HUES64 (cell line): ENCODE measurements around the gene MISP.

ENCODE experiments used
- H3K27ac ChIP-seq: 2 replicates; pipeline ENCODE4 v1.7.0; 2013; ENCODE audit warnings: low read depth, low read length, inconsistent platforms
- H3K27me3 ChIP-seq: 2 replicates; pipeline ENCODE4 v1.6.1; 2013; ENCODE audit warnings: mild to moderate bottlenecking, low read length; ENCODE audit not compliant: insufficient read depth
- H3K36me3 ChIP-seq: 2 replicates; pipeline ENCODE4 v1.6.1; 2013; ENCODE audit warnings: mild to moderate bottlenecking, low read length; ENCODE audit not compliant: insufficient read depth
- H3K4me1 ChIP-seq: 2 replicates; pipeline ENCODE4 v1.6.1; 2013; ENCODE audit warnings: mild to moderate bottlenecking, low read length, moderate library complexity; ENCODE audit not compliant: insufficient read depth
- H3K4me3 ChIP-seq: 2 replicates; pipeline ENCODE4 v1.5.1; 2013; ENCODE audit warnings: mild to moderate bottlenecking, low read length, moderate library complexity
- H3K9ac ChIP-seq: 2 replicates; pipeline ENCODE4 v1.6.1; 2013; ENCODE audit warnings: mild to moderate bottlenecking, low read depth, low read length
- H3K9me3 ChIP-seq: 2 replicates; pipeline ENCODE4 v1.6.1; 2013; ENCODE audit warnings: low read depth, low read length; ENCODE audit not compliant: insufficient read depth
- WGBS: fragments of 150-250, 120-280 bp; methylation state at CpG from one replicate; pipeline ENCODE4 v1.1.7; 2013; ENCODE audit warnings: missing lambda C conversion rate; 5-methylcytosine and 5-hydroxymethylcytosine counted together

Gene MISP

GRCh38 chr19:782185-782877, 31.4 kb downstream of the MISP start:
- H3K27me3 ChIP-seq = no peaks in the 10 kb centered on the region
- H3K4me3 ChIP-seq = peak overlapping the region; percentile 37

GRCh38 chr19:782878-783668, 32.2 kb downstream of the MISP start:
- Histone ChIP-seq H3K27ac (peak overlapping the region; percentile 95), H3K27me3 (no peaks in the 10 kb centered on the region), H3K4me3 (peak overlapping the region; percentile 37), H3K4me1 (peaks cover 15% of the 10 kb centered on the region), H3K9me3 (no peaks in the 10 kb centered on the region), H3K9ac (peak overlapping the region; percentile 67), H3K36me3 (no peaks in the 10 kb centered on the region)
- WGBS = 64% methylated on average over 29 of the region's 30 CpGs

More at GRCh38 chr19:782185-782877, 31.4 kb downstream of the MISP start:
- Histone ChIP-seq H3K4me1 (peaks cover 15% of the 10 kb centered on the region), H3K9me3 (no peaks in the 10 kb centered on the region), H3K9ac (peak overlapping the region; percentile 72), H3K36me3 (no peaks in the 10 kb centered on the region), H3K27ac (peak overlapping the region; percentile 95)
- WGBS = 7% methylated on average over 27 of the region's 29 CpGs

- WGBS = 93% methylated on average over 13 of the region's 13 CpGs
- peaks cover 26% of the 10 kb centered on the region for H3K4me1 ChIP-seq
- H3K27me3 ChIP-seq = no peaks in the 10 kb centered on the region
- no peak overlapping the region for H3K27ac ChIP-seq
- no peak overlapping the region for H3K9ac ChIP-seq
- no peaks in the 10 kb centered on the region for H3K9me3 ChIP-seq
- H3K36me3 ChIP-seq = no peaks in the 10 kb centered on the region
- H3K4me3 ChIP-seq = no peak overlapping the region
Observed at GRCh38 chr19:784541-784940, 33.6 kb downstream of the MISP start.

GRCh38 chr19:787536-787935, 36.6 kb downstream of the MISP start:
- no peak overlapping the region for H3K27ac ChIP-seq
- no peak overlapping the region for H3K4me3 ChIP-seq
- no peak overlapping the region for H3K9ac ChIP-seq
- no peaks in the 10 kb centered on the region for H3K36me3 ChIP-seq
- H3K4me1 ChIP-seq = peaks cover 23% of the 10 kb centered on the region
- 90% methylated on average over 16 of the region's 16 CpGs for WGBS
- H3K9me3 ChIP-seq = no peaks in the 10 kb centered on the region
- no peaks in the 10 kb centered on the region for H3K27me3 ChIP-seq

- H3K4me3 ChIP-seq = no peak overlapping the region
- H3K9ac ChIP-seq = peak overlapping the region; percentile 52; the same call in 1 of the 2 replicates
- H3K4me1 ChIP-seq = peaks cover 14% of the 10 kb centered on the region
- no peaks in the 10 kb centered on the region for H3K27me3 ChIP-seq
- no peaks in the 10 kb centered on the region for H3K9me3 ChIP-seq
- 76% methylated on average over 11 of the region's 11 CpGs for WGBS
- H3K36me3 ChIP-seq = no peaks in the 10 kb centered on the region
- peak overlapping the region; percentile 82 for H3K27ac ChIP-seq
Observed at GRCh38 chr19:788686-788982, 37.7 kb downstream of the MISP start.

GRCh38 chr19:788983-789700, 38.2 kb downstream of the MISP start:
- no peaks in the 10 kb centered on the region for H3K9me3 ChIP-seq
- no peaks in the 10 kb centered on the region for H3K36me3 ChIP-seq
- H3K27ac ChIP-seq = peak overlapping the region; percentile 82
- WGBS = 34% methylated on average over 33 of the region's 33 CpGs
- peak overlapping the region; percentile 52 for H3K9ac ChIP-seq
- no peaks in the 10 kb centered on the region for H3K27me3 ChIP-seq
- no peak overlapping the region for H3K4me3 ChIP-seq
- H3K4me1 ChIP-seq = peaks cover 14% of the 10 kb centered on the region

GRCh38 chr19:789701-790060, 38.8 kb downstream of the MISP start:
- no peaks in the 10 kb centered on the region for H3K27me3 ChIP-seq
- peaks cover 14% of the 10 kb centered on the region for H3K4me1 ChIP-seq
- H3K9me3 ChIP-seq = no peaks in the 10 kb centered on the region
- 66% methylated on average over 9 of the region's 9 CpGs for WGBS
- peak overlapping the region; percentile 82 for H3K27ac ChIP-seq
- H3K36me3 ChIP-seq = no peaks in the 10 kb centered on the region
- H3K9ac ChIP-seq = peak overlapping the region; percentile 52
- H3K4me3 ChIP-seq = no peak overlapping the region

GRCh38 chr19:791007-791566, 40.2 kb downstream of the MISP start:
- Histone ChIP-seq H3K36me3 (no peaks in the 10 kb centered on the region), H3K27me3 (no peaks in the 10 kb centered on the region), H3K4me3 (no peak overlapping the region), H3K9ac (no peak overlapping the region; the same call in 1 of the 2 replicates), H3K4me1 (peaks cover 14% of the 10 kb centered on the region), H3K9me3 (no peaks in the 10 kb centered on the region), H3K27ac (no peak overlapping the region)
- WGBS = 91% methylated on average over 26 of the region's 26 CpGs

GRCh38 chr19:791567-792305, 40.8 kb downstream of the MISP start:
- Histone ChIP-seq H3K27ac (no peak overlapping the region), H3K4me1 (peaks cover 14% of the 10 kb centered on the region)
- WGBS = 71% methylated on average over 8 of the region's 8 CpGs

GRCh38 chr19:792306-792885, 41.5 kb downstream of the MISP start:
- 79% methylated on average over 15 of the region's 16 CpGs for WGBS
- Histone ChIP-seq H3K9ac (no peak overlapping the region), H3K27me3 (no peaks in the 10 kb centered on the region), H3K36me3 (no peaks in the 10 kb centered on the region), H3K9me3 (no peaks in the 10 kb centered on the region), H3K27ac (no peak overlapping the region), H3K4me3 (no peak overlapping the region), H3K4me1 (peaks cover 14% of the 10 kb centered on the region)

More at GRCh38 chr19:791567-792305, 40.8 kb downstream of the MISP start:
- Histone ChIP-seq H3K36me3 (no peaks in the 10 kb centered on the region), H3K9ac (no peak overlapping the region), H3K9me3 (no peaks in the 10 kb centered on the region), H3K27me3 (no peaks in the 10 kb centered on the region), H3K4me3 (no peak overlapping the region)
